ENCODE results near the gene LNP1. TPM values are rescaled to one million over a fixed set of nuclear protein-coding genes. Genes with fewer than 3 reads are reported as not detected.

Gene LNP1
- total RNA-seq, 1 experiment from 2014 or later: 6.7 TPM

DNA sequence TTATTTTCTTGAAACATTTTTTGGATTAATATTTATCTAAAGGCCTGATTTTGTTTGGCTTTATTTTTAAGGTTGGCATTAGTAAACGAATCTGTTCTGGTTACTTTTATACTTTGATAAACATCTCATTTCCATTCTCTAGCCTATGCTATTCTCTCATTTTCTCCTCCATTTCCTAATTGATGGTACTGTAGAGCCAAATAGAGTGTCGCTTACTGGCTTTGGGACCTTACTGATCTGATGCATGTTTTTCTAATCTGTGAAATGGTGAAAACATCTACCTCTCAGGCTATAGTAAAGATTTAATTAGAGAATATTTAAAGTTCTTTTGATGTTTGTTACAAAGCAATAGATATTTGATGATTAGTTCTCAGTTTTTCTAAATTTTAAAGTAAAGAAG is 1.6 kb downstream of the LNP1 start (continued):
- TF ChIP-seq, protein P1, sequence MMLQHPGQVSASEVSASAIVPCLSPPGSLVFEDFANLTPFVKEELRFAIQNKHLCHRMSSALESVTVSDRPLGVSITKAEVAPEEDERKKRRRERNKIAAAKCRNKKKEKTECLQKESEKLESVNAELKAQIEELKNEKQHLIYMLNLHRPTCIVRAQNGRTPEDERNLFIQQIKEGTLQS (CRISPR knock-in tag; conservative IDR thresholded peaks at IDR 0.05): no peak

DNA sequence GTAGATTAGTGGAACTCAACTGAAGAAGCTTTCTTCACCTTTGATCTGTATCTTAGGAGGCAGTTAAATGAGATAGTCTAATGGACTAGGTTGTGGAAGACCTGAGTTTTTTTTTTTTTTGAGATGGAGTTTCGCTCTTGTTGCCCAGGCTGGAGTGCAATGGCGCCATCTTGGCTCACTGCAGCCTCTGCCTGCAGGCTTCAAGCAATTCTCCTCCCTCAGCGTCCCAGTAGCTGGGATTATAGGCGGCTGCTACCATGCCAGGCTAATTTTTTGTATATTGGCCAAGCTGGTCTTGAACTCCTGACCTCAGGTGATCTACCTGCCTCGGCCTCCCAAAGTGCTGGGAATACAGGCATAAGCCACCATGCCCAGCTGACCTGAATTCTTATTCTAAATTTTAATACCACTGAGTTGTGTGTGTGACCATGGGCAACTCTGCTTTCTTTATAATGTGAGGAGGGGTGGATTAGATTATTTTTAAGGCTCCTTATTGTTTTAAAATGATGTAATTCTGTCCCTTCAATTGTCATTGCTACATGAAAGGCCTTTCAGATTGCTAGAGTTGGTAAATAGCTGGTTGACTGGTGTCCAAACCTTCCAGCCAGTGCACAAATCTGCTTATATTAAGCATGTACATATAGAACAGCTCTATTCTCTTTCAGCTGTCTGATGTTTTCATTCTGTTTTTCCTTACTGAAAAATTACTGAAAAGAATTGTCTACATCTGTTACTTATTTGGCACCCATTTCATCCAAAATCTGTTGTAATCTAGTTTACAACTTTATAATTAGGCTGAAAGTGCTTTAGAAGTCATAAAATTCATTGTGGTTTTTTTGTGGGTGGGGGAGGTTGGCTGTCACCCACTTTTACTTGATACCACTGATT is 2.3 kb downstream of the LNP1 start:
- peaks cover 39% of the 10 kb centered on the region for H3K4me1 Mint-ChIP-seq
- TF ChIP-seq SP1 (CRISPR knock-in tag; conservative IDR thresholded peaks at IDR 0.05): no peak
- TF ChIP-seq, protein P2, sequence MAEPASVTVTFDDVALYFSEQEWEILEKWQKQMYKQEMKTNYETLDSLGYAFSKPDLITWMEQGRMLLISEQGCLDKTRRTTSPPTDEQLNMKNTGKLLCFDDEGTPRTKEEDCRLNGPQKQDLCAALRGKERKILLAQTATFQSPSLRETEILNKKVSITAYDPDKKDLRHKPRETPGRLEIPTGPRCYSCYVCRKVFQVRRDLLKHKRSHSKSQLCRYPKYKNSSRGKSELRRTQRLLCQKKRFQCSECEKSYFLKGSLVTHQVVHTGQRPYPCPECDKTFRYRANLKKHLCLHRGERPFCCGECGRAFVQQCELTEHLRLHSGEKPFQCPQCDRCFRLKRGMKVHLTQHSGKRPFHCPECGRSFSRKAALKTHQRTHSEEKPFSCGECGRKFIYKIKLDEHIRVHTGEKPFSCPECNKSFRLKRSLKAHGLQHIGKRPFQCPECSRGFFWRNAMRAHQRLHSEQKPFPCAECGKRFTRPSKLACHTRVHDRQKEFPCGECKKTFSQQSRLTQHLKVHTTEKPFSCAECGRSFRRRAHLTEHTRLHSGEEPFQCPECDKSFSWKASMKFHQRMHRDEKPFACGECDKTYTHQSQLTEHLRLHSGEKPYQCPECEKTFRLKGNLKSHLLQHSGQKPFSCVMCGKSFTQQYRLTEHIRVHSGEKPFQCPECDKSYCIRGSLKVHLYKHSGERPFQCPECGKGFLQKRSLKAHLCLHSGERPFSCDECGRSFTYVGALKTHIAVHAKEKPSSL (CRISPR knock-in tag; conservative IDR thresholded peaks at IDR 0.05): no peak
- no peak for TF ChIP-seq ZNF396 (CRISPR knock-in tag; IDR thresholded peaks at IDR 0.05; ENCODE audit: borderline replicate concordance)
- TF ChIP-seq SMAD3 (CRISPR knock-in tag; IDR thresholded peaks at IDR 0.05; ENCODE audit: borderline replicate concordance): no peak
- TF ChIP-seq HMGA2 (CRISPR knock-in tag; IDR thresholded peaks at IDR 0.05): no peak
- TF ChIP-seq ZNF416 (CRISPR knock-in tag; IDR thresholded peaks at IDR 0.05): no peak
- no peak for TF ChIP-seq MYBL2 (CRISPR knock-in tag; IDR thresholded peaks at IDR 0.05)
- H3K9me3 Mint-ChIP-seq: no peaks in the 10 kb centered on the region
- peak overlapping the region; percentile 94 for H3K4me3 Mint-ChIP-seq
- H3K27ac Mint-ChIP-seq: peak overlapping the region; percentile 55; the same call in 1 of the 2 replicates
- H3K27me3 Mint-ChIP-seq (ENCODE audit: low read depth): no peaks in the 10 kb centered on the region
- peaks cover 18% of the 10 kb centered on the region; the same call in 1 of the 2 replicates for H3K36me3 Mint-ChIP-seq
- ATAC-seq (no peak), DNase-seq (ENCODE audit: low spot score) (peak; percentile 20)
- ChIA-PET POLR2A (interaction anchor here (0.7 to 1.1 kb wide), 2 partner anchors 16 to 69 kb away, joined by 3 read pairs; partner anchors contain the start of gene NIT2), CTCF (interaction anchor here (0.7 to 1.6 kb wide), 4 partner anchors 9 to 386 kb away, joined by 3 to 6 read pairs (median 4); partner anchors contain the start of gene NIT2)

DNA sequence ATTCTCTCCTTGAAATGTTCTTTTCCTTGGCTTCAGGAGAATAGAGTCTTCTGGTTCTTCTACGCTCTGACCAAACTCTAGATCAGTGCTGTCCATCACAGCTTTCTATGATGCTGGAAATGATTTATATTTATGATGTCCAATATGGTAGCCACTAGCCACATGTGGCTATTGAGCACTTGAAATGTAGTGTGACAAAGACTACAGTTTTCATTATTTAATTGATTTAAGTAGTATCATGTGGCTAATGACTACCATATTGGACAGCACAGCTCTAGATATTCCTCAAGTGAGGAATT is 2.9 kb downstream of the LNP1 start:
- no peaks in the 10 kb centered on the region for H3K27me3 Mint-ChIP-seq (ENCODE audit: low read depth)
- peaks cover 35% of the 10 kb centered on the region for H3K4me1 Mint-ChIP-seq
- H3K27ac Mint-ChIP-seq: no peak overlapping the region
- peaks cover 18% of the 10 kb centered on the region; the same call in 1 of the 2 replicates for H3K36me3 Mint-ChIP-seq
- CTCF ChIA-PET: interaction anchor here (1.0 to 1.6 kb wide), 3 partner anchors 10 to 70 kb away, joined by 3 to 6 read pairs (median 4); partner anchors contain the start of gene NIT2
- H3K4me3 Mint-ChIP-seq: peak overlapping the region; percentile 94
- DNase-seq (ENCODE audit: low spot score) (no peak), ATAC-seq (no peak)
- POLR2A ChIA-PET: interaction anchor here (0.7 to 1.1 kb wide), 2 partner anchors 17 to 70 kb away, joined by 3 read pairs; partner anchors contain the start of gene NIT2
- no peaks in the 10 kb centered on the region for H3K9me3 Mint-ChIP-seq
- TF ChIP-seq, protein P3, sequence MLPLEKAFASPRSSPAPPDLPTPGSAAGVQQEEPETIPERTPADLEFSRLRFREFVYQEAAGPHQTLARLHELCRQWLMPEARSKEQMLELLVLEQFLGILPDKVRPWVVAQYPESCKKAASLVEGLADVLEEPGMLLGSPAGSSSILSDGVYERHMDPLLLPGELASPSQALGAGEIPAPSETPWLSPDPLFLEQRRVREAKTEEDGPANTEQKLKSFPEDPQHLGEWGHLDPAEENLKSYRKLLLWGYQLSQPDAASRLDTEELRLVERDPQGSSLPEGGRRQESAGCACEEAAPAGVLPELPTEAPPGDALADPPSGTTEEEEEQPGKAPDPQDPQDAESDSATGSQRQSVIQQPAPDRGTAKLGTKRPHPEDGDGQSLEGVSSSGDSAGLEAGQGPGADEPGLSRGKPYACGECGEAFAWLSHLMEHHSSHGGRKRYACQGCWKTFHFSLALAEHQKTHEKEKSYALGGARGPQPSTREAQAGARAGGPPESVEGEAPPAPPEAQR (CRISPR knock-in tag; IDR thresholded peaks at IDR 0.05): no peak
- TF ChIP-seq TP53 (CRISPR knock-in tag; IDR thresholded peaks at IDR 0.05) (no peak), IRF2 (CRISPR knock-in tag; IDR thresholded peaks at IDR 0.05; ENCODE audit: borderline replicate concordance, low read depth) (no peak), ZNF671 (CRISPR knock-in tag; IDR thresholded peaks at IDR 0.05) (no peak), TCF7 (CRISPR knock-in tag; IDR thresholded peaks at IDR 0.05; ENCODE audit: low read depth) (no peak), HMGA2 (CRISPR knock-in tag; IDR thresholded peaks at IDR 0.05) (no peak), NFYB (CRISPR knock-in tag; conservative IDR thresholded peaks at IDR 0.05; ENCODE audit: low read depth) (no peak), TEAD1 (CRISPR knock-in tag; IDR thresholded peaks at IDR 0.05) (no peak), ZNF263 (CRISPR knock-in tag; IDR thresholded peaks at IDR 0.05; ENCODE audit: low read depth) (no peak)
- TF ChIP-seq, protein P4, sequence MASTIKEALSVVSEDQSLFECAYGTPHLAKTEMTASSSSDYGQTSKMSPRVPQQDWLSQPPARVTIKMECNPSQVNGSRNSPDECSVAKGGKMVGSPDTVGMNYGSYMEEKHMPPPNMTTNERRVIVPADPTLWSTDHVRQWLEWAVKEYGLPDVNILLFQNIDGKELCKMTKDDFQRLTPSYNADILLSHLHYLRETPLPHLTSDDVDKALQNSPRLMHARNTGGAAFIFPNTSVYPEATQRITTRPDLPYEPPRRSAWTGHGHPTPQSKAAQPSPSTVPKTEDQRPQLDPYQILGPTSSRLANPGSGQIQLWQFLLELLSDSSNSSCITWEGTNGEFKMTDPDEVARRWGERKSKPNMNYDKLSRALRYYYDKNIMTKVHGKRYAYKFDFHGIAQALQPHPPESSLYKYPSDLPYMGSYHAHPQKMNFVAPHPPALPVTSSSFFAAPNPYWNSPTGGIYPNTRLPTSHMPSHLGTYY (CRISPR knock-in tag; IDR thresholded peaks at IDR 0.05): no peak
- TF ChIP-seq, protein P5, sequence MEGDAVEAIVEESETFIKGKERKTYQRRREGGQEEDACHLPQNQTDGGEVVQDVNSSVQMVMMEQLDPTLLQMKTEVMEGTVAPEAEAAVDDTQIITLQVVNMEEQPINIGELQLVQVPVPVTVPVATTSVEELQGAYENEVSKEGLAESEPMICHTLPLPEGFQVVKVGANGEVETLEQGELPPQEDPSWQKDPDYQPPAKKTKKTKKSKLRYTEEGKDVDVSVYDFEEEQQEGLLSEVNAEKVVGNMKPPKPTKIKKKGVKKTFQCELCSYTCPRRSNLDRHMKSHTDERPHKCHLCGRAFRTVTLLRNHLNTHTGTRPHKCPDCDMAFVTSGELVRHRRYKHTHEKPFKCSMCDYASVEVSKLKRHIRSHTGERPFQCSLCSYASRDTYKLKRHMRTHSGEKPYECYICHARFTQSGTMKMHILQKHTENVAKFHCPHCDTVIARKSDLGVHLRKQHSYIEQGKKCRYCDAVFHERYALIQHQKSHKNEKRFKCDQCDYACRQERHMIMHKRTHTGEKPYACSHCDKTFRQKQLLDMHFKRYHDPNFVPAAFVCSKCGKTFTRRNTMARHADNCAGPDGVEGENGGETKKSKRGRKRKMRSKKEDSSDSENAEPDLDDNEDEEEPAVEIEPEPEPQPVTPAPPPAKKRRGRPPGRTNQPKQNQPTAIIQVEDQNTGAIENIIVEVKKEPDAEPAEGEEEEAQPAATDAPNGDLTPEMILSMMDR (IDR thresholded peaks at IDR 0.05): no peak
